Trophoblast cell (in vitro differentiated cells and primary cell): ENCODE measurements around the gene SMIM22.

Experiments
- DNase-seq, 2 donors: peaks; one replicate each; pipeline ENCODE4 v3.0.0-alpha.2; 2016
- H2AFZ ChIP-seq: 2 replicates; pipeline ENCODE4 v1.6.1; 2013; ENCODE audit warnings: low read length, moderate library complexity, mild to moderate bottlenecking; ENCODE audit not compliant: insufficient read depth, poor library complexity
- H2AK5ac ChIP-seq: 2 replicates; pipeline ENCODE4 v1.6.1; 2013; ENCODE audit warnings: mild to moderate bottlenecking, low read length
- H2BK120ac ChIP-seq: 2 replicates; pipeline ENCODE4 v1.6.1; 2013; ENCODE audit warnings: low read length, mild to moderate bottlenecking, moderate library complexity; ENCODE audit not compliant: insufficient read depth, poor library complexity
- H2BK12ac ChIP-seq: 2 replicates; pipeline ENCODE4 v1.6.1; 2013; ENCODE audit warnings: mild to moderate bottlenecking, low read length, moderate library complexity
- H2BK5ac ChIP-seq: 2 replicates; pipeline ENCODE4 v1.6.1; 2013; ENCODE audit warnings: low read length, low read depth, moderate library complexity, mild to moderate bottlenecking; ENCODE audit not compliant: poor library complexity
- H3K14ac ChIP-seq: 2 replicates; pipeline ENCODE4 v1.6.1; 2013; ENCODE audit warnings: mild to moderate bottlenecking, low read length
- H3K18ac ChIP-seq: 2 replicates; pipeline ENCODE4 v1.6.1; 2013; ENCODE audit warnings: mild to moderate bottlenecking, low read length
- H3K23ac ChIP-seq: 2 replicates; pipeline ENCODE4 v1.6.1; 2013; ENCODE audit warnings: low read length
- H3K27ac ChIP-seq: 2 replicates; pipeline ENCODE4 v1.5.1; 2013; ENCODE audit warnings: low read depth, mild to moderate bottlenecking, inconsistent platforms, low read length, moderate library complexity
- H3K27me3 ChIP-seq: 2 replicates; pipeline ENCODE4 v1.6.1; 2013; ENCODE audit warnings: inconsistent platforms, mild to moderate bottlenecking, low read length, moderate library complexity; ENCODE audit not compliant: insufficient read depth
- H3K36me3 ChIP-seq, 2 experiments: 1 replicate in 1 of 2; 2 replicates in 1 of 2; pipeline ENCODE4 v1.6.1; 2013; ENCODE audit warnings: low read length in 2 of 2, mild to moderate bottlenecking in 2 of 2, moderate library complexity in 1 of 2; ENCODE audit not compliant: insufficient read depth in 2 of 2, control insufficient read depth in 1 of 2
- H3K4ac ChIP-seq: 2 replicates; pipeline ENCODE4 v1.6.1; 2013; ENCODE audit warnings: low read depth, mild to moderate bottlenecking, low read length, moderate library complexity
- H3K4me1 ChIP-seq, 2 experiments: 1 replicate in 1 of 2; 2 replicates in 1 of 2; pipeline ENCODE4 v1.6.1; 2013; ENCODE audit warnings: low read length in 2 of 2, mild to moderate bottlenecking in 2 of 2, moderate library complexity in 1 of 2; ENCODE audit not compliant: insufficient read depth in 2 of 2, control insufficient read depth in 1 of 2
- H3K4me2 ChIP-seq: 2 replicates; pipeline ENCODE4 v1.6.1; 2013; ENCODE audit warnings: inconsistent platforms, mild to moderate bottlenecking, low read length, moderate library complexity
- H3K4me3 ChIP-seq: 2 replicates; pipeline ENCODE4 v1.5.1; 2013; ENCODE audit warnings: mild to moderate bottlenecking, low read depth, low read length, inconsistent platforms
- H3K79me1 ChIP-seq: one replicate; pipeline ENCODE4 v1.6.1; 2013; ENCODE audit warnings: low read length
- H3K79me2 ChIP-seq: 2 replicates; pipeline ENCODE4 v1.6.1; 2013; ENCODE audit warnings: low read length, mild to moderate bottlenecking; ENCODE audit not compliant: control insufficient read depth, insufficient read depth, poor library complexity
- H3K9ac ChIP-seq: 2 replicates; pipeline ENCODE4 v1.6.1; 2013; ENCODE audit warnings: mild to moderate bottlenecking, low read length
- H3K9me3 ChIP-seq: 2 replicates; pipeline ENCODE4 v1.6.1; 2013; ENCODE audit warnings: low read depth, mild to moderate bottlenecking, control low read depth, inconsistent platforms, low read length; ENCODE audit not compliant: insufficient read depth
- H4K12ac ChIP-seq: 2 replicates; pipeline ENCODE4 v1.6.1; 2013; ENCODE audit warnings: low read depth, mild to moderate bottlenecking, low read length, moderate library complexity
- H4K8ac ChIP-seq: 2 replicates; pipeline ENCODE4 v1.6.1; 2013; ENCODE audit warnings: low read depth, mild to moderate bottlenecking, low read length, moderate library complexity
- H4K91ac ChIP-seq: one replicate; pipeline ENCODE4 v1.6.1; 2013; ENCODE audit warnings: low read depth, mild to moderate bottlenecking, low read length, moderate library complexity
- WGBS: extraction: QIAGEN DNeasy Blood & Tissue Kit; methylation state at CpG from one replicate; pipeline ENCODE4 v1.1.7; 2013; ENCODE audit warnings: missing lambda C conversion rate; ENCODE audit not compliant: insufficient read length, insufficient coverage; ENCODE audit errors: extremely low coverage; 5-methylcytosine and 5-hydroxymethylcytosine counted together

SMIM22 gene

DNA sequence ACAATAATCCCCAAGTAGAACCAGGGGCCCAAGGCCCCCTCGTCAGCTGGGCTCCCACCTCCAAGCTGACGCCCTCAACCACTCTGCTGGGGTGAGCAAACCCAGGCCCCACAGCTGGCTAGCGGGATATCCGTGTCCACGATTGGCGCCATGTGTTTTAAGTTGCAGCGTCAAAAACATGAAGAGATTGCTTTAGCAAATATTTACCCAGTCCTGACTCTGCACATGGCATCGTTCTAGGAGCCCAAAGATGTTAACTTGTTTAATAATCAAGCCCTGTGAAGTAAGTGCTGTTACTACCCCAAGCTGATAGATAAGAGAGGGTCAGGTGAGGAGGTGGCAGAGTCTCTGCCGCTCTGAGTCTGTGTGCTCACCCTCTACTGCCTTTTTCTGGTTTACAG lies 6.7 kb upstream of the SMIM22 start:
- H3K79me1 ChIP-seq, result no peaks in the 10 kb centered on the region
- no peak overlapping the region for H3K18ac ChIP-seq
- peaks cover 3% of the 10 kb centered on the region for H3K9me3 ChIP-seq
- no peak overlapping the region for H2BK120ac ChIP-seq
- H3K4me2 ChIP-seq, result no peak overlapping the region
- no peak overlapping the region for H4K8ac ChIP-seq
- no peak overlapping the region for H3K4ac ChIP-seq
- no peak overlapping the region for H3K9ac ChIP-seq
- H3K14ac ChIP-seq, result no peak overlapping the region
- no peaks in the 10 kb centered on the region for H3K36me3 ChIP-seq
- DNase-seq, result peak in 1 of 2 donors; percentile 18
- no peak overlapping the region for H3K27ac ChIP-seq
- no peak overlapping the region for H3K4me3 ChIP-seq
- H3K79me2 ChIP-seq, result no peaks in the 10 kb centered on the region
- H3K23ac ChIP-seq, result no peak overlapping the region
- H2AK5ac ChIP-seq, result no peak overlapping the region
- H4K91ac ChIP-seq, result no peak overlapping the region
- no CpG with 5 or more reads among the region's 9 CpGs for WGBS
- no peak overlapping the region for H2AFZ ChIP-seq
- no peaks in the 10 kb centered on the region for H3K27me3 ChIP-seq
- no peaks in the 10 kb centered on the region for H3K4me1 ChIP-seq
- H2BK12ac ChIP-seq, result no peak overlapping the region
- H2BK5ac ChIP-seq, result no peak overlapping the region
- H4K12ac ChIP-seq, result no peak overlapping the region

DNA sequence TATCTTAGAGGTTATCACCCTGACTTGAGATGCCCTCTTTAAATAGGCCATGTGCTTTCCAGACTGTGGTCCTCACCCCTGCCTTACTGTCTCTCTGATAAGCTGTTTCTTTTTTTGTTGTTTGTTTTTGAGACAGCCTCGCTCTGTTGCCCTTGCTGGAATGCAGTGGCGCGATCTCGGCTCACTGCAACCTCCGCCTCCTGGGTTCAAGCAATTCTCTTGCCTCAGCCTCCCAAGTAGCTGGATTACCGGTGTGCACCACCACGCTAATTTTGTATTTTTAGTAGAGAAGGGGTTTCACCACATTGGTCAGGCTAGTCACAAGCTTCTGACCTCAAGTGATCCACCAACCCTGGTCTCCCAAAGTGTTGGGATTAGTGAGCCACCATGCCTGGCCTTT lies 6.3 kb upstream of the SMIM22 start:
- no peak overlapping the region for H3K4ac ChIP-seq
- no peak overlapping the region for H4K8ac ChIP-seq
- no peaks in the 10 kb centered on the region for H3K4me1 ChIP-seq
- no peaks in the 10 kb centered on the region for H3K79me2 ChIP-seq
- H3K4me2 ChIP-seq, result no peak overlapping the region
- no peaks in the 10 kb centered on the region for H3K36me3 ChIP-seq
- no peak overlapping the region for H3K23ac ChIP-seq
- no peak overlapping the region for H3K14ac ChIP-seq
- no peak overlapping the region for H2BK12ac ChIP-seq
- H3K18ac ChIP-seq, result no peak overlapping the region
- no peak overlapping the region for H4K91ac ChIP-seq
- H2BK5ac ChIP-seq, result no peak overlapping the region
- WGBS, result no CpG with 5 or more reads among the region's 7 CpGs
- no peak overlapping the region for H2AK5ac ChIP-seq
- H3K9me3 ChIP-seq, result no peaks in the 10 kb centered on the region
- H3K27ac ChIP-seq, result no peak overlapping the region
- H4K12ac ChIP-seq, result no peak overlapping the region
- DNase-seq, result no peak
- no peak overlapping the region for H3K9ac ChIP-seq
- H2AFZ ChIP-seq, result no peak overlapping the region
- no peak overlapping the region for H3K4me3 ChIP-seq
- H3K27me3 ChIP-seq, result no peaks in the 10 kb centered on the region
- H3K79me1 ChIP-seq, result no peaks in the 10 kb centered on the region
- no peak overlapping the region for H2BK120ac ChIP-seq

DNA sequence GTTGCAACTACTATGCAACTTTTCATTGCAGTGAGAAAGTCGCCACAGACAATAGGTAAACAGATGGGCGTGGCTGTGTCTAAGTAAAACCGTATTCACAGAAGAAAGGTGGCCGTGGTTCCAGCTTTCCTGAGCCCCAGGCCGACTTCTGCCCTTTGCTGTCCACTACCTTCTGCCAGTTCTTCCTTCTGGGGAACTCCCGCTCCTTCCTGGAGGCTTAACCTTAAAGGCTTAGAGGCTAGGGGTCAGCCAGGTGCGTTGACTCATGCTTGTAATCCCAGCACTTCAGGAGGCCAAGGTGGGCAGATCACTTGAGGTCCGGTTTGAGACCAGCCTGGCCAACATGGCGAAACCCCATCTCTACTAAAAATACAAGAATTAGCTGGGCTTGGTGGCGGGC lies 4.9 kb upstream of the SMIM22 start:
- Histone ChIP-seq H2AK5ac (no peak overlapping the region), H3K18ac (no peak overlapping the region), H3K4ac (no peak overlapping the region), H3K4me2 (no peak overlapping the region), H3K4me1 (no peaks in the 10 kb centered on the region), H3K9ac (no peak overlapping the region), H3K4me3 (no peak overlapping the region), H2BK120ac (no peak overlapping the region), H3K9me3 (no peaks in the 10 kb centered on the region), H3K36me3 (no peaks in the 10 kb centered on the region), H3K14ac (no peak overlapping the region), H3K27ac (no peak overlapping the region), H3K23ac (no peak overlapping the region), H3K79me2 (no peaks in the 10 kb centered on the region), H2BK12ac (no peak overlapping the region), H2BK5ac (no peak overlapping the region), H3K79me1 (no peaks in the 10 kb centered on the region), H4K12ac (no peak overlapping the region), H3K27me3 (no peaks in the 10 kb centered on the region), H4K91ac (no peak overlapping the region), H4K8ac (no peak overlapping the region), H2AFZ (no peak overlapping the region)
- WGBS, result no CpG with 5 or more reads among the region's 10 CpGs
- DNase-seq, result peak in 1 of 2 donors; percentile 60

DNA sequence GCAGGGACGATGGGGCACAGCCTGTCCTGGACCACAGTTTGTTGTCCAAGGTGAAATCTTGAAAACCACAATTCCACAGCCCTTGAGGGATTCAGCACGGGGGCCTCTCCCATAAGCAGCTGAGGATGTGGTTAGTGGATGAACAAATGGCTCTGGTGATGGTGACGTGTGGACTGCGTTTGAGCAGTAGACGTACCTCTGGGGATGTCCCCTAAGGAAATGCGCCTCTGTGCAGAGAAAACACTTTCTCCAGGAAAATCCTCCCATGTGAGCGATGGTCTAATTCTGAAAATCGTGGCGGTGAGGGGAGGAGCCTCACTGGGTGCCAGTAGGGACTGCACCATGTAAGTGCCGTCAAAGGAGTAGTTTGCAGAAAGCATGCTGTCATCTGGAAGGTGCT lies 4.3 kb upstream of the SMIM22 start:
- no peak overlapping the region for H2BK12ac ChIP-seq
- H3K4me3 ChIP-seq, result no peak overlapping the region
- no peak overlapping the region for H4K12ac ChIP-seq
- no peaks in the 10 kb centered on the region for H3K79me2 ChIP-seq
- H3K27me3 ChIP-seq, result no peaks in the 10 kb centered on the region
- H3K23ac ChIP-seq, result no peak overlapping the region
- H2AFZ ChIP-seq, result no peak overlapping the region
- no peak overlapping the region for H3K4me2 ChIP-seq
- H3K9me3 ChIP-seq, result no peaks in the 10 kb centered on the region
- H3K36me3 ChIP-seq, result peaks cover 0 to under 1% of the 10 kb centered on the region in 2 experiments
- WGBS, result no CpG with 5 or more reads among the region's 10 CpGs
- H2AK5ac ChIP-seq, result no peak overlapping the region
- H3K4ac ChIP-seq, result no peak overlapping the region
- H3K14ac ChIP-seq, result no peak overlapping the region
- no peaks in the 10 kb centered on the region for H3K4me1 ChIP-seq
- no peak overlapping the region for H2BK120ac ChIP-seq
- no peak overlapping the region for H3K27ac ChIP-seq
- no peak for DNase-seq
- H4K8ac ChIP-seq, result no peak overlapping the region
- H3K18ac ChIP-seq, result no peak overlapping the region
- peak overlapping the region; percentile 28 for H3K9ac ChIP-seq
- H4K91ac ChIP-seq, result no peak overlapping the region
- no peaks in the 10 kb centered on the region for H3K79me1 ChIP-seq
- no peak overlapping the region for H2BK5ac ChIP-seq
